CD4-positive, alpha-beta T cell treated with Interferon gamma for 1 hour (primary cell): ENCODE results near the gene GTF3C2.

Experiments used
- DNase-seq: peaks from one replicate; pipeline ENCODE4 v3.0.0-alpha.2; 2020

GTF3C2 gene, protein sequence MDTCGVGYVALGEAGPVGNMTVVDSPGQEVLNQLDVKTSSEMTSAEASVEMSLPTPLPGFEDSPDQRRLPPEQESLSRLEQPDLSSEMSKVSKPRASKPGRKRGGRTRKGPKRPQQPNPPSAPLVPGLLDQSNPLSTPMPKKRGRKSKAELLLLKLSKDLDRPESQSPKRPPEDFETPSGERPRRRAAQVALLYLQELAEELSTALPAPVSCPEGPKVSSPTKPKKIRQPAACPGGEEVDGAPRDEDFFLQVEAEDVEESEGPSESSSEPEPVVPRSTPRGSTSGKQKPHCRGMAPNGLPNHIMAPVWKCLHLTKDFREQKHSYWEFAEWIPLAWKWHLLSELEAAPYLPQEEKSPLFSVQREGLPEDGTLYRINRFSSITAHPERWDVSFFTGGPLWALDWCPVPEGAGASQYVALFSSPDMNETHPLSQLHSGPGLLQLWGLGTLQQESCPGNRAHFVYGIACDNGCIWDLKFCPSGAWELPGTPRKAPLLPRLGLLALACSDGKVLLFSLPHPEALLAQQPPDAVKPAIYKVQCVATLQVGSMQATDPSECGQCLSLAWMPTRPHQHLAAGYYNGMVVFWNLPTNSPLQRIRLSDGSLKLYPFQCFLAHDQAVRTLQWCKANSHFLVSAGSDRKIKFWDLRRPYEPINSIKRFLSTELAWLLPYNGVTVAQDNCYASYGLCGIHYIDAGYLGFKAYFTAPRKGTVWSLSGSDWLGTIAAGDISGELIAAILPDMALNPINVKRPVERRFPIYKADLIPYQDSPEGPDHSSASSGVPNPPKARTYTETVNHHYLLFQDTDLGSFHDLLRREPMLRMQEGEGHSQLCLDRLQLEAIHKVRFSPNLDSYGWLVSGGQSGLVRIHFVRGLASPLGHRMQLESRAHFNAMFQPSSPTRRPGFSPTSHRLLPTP

GRCh38 chr2:27356382-27357181 lies at the start of gene GTF3C2:
GTF3C2 (minus strand) TSS chr2:27356764; CDS start chr2:27343554, 13,210 bp downstream.
- peak; percentile 92 for DNase-seq

DNA sequence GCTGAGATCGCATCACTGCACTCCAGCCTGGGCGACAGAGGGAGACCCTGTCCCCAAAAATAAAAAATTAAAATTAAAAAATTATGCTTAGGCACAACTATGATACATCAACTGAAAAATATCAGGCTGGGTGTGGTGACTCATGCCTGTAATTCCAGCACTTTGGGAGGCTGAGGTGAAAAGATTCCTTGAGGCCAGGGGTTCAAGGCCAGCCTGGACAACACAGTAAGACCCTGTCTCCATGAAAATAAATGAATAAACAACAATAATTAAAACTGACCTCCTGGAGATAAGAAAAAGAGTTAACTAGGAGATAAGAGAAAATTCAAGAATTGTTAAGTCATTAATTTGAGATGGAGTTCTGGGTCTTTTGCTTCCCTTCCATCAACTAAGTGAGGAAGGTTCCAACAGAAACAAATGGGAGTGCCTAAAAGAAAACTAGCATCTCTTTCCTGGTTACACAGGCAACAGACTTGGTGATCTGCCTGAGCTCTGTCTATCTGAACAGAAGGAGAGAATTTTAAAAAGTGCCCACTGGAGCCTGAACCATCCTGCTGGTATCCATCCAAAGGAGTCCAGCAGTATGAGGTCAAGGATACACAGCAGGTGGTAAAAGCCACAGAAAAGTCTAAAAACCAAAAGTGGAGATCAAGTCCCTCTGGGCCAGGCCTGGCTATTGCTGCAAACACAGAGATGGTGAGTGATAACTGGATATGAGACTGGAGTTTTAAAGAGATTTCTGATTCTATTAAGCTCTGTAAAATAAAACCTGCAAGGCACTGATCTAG lies 44.0 kb upstream of the GTF3C2 start:
- DNase-seq = no peak

- DNase-seq = no peak
Observed at GRCh38 chr2:27398962-27399361, 42.4 kb upstream of the GTF3C2 start.

DNA sequence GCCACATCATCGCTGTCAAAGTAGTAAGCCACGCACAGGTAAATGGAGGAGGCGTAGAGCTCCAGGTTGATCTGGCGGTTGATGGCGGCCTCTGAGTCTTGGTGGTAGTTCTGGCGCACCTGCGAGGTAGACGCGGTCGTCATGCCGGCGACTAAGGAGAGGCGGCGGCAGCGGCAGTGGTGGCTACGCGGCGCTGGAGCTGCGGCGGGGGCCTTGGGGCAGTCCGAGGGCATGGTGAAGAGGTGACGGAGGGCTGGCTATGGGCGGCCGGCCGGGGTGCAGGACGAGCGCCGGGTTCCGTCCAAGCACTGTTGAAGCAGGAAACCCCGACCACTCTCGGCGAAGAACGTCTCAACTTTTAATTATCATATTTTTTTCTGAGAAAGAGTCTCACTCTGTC lies 36.7 kb upstream of the GTF3C2 start:
- DNase-seq = no peak

- no peak for DNase-seq
Observed at GRCh38 chr2:27390822-27391679, 34.5 kb upstream of the GTF3C2 start.

- DNase-seq = no peak
Observed at GRCh38 chr2:27381577-27382181, 25.1 kb upstream of the GTF3C2 start.

DNA sequence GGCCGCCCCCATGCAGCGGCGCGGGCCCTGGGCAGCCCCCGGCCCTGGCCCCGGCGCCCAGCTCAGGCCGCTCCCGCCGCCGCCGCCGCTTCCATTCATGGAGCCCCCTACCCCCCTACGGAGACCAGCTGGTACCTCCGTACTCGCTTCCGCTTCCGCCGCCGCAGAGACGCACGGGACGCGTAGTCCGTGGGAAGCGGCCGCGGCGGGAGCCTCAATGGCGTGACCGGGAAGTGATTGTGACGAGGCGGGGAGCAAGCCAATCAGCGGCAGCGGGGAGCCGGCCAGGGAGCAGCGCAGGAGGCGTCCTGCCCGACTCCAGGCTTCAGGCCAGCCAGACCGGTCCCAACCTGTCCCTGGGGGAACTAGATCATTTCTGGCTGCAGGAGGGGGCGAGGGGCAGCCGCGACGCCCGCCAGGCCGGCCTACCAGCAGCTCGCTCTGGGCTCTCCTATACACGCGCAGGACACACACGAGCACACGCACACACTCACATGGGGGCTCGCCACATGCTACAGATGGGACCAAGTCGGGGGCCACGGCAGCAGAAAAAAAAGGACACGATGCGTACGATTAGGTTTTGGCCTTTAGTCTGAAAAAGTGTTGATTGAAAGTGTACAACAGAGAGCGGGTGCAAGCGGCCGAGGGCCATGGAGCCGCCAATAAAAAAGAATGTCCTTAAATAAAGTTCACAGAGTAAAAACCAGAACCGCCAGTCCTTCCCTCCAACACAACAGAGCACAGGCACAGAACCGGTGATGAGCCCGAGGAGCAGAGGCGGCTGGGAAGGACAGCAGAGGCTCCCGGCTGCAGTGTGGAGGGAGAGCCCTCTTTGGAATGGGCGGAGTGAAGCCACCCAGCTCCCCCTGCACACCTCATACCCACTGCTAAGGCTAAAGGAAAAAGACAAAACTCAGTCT lies 24.3 kb upstream of the GTF3C2 start, which contains the start of gene ZNF513:
ZNF513 (minus strand) TSS at position 109 of the 920 bp plus-strand sequence. CDS start 208 bp downstream, outside the sequence.
- peak; percentile 87 for DNase-seq

GRCh38 chr2:27379836-27380625 lies 23.5 kb upstream of the GTF3C2 start:
- DNase-seq = peak; percentile 56

- no peak for DNase-seq
Observed at GRCh38 chr2:27379383-27379835, 22.8 kb upstream of the GTF3C2 start.

DNA sequence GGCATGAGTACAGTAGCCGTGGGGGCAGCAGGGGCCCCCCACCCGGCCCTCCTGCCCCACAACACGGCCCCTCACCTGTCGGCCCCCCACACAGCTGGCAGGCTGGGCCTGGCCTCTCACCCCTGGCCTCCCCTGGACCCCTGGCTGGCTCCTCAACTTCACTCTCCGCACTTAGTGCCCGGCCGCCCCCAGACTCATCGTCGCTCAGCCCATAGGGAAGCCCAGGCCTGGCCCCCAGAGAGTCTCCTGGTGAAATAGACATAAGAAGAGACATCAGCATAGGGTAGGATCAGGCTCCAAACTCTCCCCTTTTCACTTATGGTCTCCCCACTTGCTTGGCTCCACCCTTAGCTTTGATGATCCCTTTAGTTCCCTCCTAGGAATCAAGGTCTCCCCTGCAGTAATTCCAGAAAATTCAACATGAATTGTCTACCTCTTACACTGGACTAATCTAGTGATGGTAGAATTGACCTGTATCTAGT lies 22.3 kb upstream of the GTF3C2 start:
- no peak for DNase-seq

DNA sequence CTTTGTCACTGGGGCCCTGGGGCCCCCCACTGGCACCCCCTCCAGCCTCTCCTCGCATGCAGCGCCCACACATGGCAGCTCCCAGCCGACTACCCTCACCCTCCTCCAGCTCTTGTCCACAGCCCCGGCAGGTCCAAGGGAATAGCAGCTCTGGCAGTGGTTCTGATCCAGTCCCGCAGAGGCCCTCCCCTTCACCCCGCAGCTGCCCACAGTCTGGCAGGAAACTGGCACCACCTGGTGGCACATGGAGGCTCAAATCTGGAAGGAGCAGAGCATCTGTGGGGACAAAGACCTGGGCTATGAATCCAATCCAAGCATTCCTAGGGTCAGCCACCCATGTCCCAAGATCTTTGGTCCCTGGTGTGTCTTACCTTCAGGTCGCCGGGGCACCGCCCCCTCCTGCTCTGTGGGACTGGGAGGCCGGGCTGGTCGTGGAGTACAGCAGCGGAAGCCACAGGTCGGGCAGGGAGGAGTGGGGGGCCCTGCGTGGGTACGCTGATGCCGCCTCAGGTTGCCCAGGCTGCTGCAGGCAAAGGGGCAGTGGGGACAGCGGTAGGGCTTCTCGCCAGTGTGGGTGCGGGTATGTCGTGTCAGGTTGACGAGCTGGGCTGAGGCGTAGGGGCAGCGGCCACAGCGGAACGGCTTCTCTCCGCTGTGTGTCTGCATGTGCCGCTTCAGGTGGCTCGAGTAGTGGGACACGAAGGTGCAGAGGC lies 21.7 kb upstream of the GTF3C2 start:
- no peak for DNase-seq

- DNase-seq = no peak
Observed at GRCh38 chr2:27377618-27378095, 21.1 kb upstream of the GTF3C2 start.

DNA sequence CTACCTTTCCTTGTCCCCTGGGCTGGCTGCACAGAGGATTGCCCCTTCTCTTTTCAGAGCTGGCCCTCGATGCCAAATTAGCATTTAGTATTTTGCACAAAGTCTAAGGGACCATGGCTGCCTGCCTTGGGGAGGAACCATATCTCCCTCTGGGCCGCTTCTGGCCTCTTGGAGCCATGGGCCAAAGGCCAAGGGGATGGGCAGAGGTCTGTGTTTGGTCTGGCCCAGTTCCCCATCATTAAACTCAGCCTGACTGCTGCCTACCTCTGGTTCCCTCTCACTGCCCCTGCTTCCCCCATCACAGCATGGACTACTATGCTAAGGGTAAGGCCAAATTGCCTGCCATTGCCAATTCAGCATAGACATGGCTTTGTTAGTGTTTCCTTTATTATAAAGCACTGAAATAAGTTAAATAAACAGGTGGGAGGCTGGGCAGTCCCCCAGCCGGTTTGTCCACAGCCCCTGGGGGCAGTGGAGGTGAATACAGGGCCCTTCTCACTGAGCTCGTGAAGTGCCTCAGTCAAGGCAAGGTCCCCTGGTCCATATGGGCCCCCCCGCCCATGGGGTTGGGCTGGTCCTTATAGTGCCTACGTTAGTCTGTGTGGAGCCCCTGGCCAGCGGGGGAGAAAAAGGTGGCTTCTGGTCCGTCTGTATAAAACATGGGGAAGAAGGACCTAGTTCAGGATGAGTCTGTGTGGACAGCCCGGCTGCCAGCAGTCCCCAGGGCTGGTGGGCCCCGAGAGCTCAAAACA lies 20.5 kb upstream of the GTF3C2 start:
- no peak for DNase-seq

GRCh38 chr2:27376151-27376865 lies 19.7 kb upstream of the GTF3C2 start:
- DNase-seq = no peak

- DNase-seq = no peak
Observed at GRCh38 chr2:27375513-27376099, 19.0 kb upstream of the GTF3C2 start.

- no peak for DNase-seq
Observed at GRCh38 chr2:27373567-27373966, 17.0 kb upstream of the GTF3C2 start.
